ENCODE data around the gene ALPL. TPM values are rescaled to one million over a fixed set of nuclear protein-coding genes. Genes with fewer than 3 reads are reported as not detected.

ALPL gene
- total and polyA plus RNA-seq, 2 donors (not counting 1 experiment from before 2014, with no cell fraction given), result 1.3 to 3.6 TPM

- no peaks in the 10 kb centered on the region for H3K36me3 ChIP-seq (ENCODE audit: control insufficient read depth, insufficient read depth, low read length)
- H3K27me3 ChIP-seq (ENCODE audit: control insufficient read depth, insufficient read depth, low read length), result peaks cover 9% of the 10 kb centered on the region
Observed at GRCh38 chr1:21618059-21618458, 108.8 kb downstream of the ALPL start.

GRCh38 chr1:21618561-21619374 is 109.5 kb downstream of the ALPL start:
- no peak for DNase-seq (ENCODE audit: low read depth in 2 of 2)
- H3K9me3 ChIP-seq (ENCODE audit: control insufficient read depth, insufficient read depth, low read depth, low read length), result no peaks in the 10 kb centered on the region
- peaks cover 9% of the 10 kb centered on the region for H3K27me3 ChIP-seq (ENCODE audit: control insufficient read depth, insufficient read depth, low read length)
- H3K36me3 ChIP-seq (ENCODE audit: control insufficient read depth, insufficient read depth, low read length), result no peaks in the 10 kb centered on the region
- no peak overlapping the region for H3K4me2 ChIP-seq (ENCODE audit: extremely low read depth, insufficient read depth, low read length)
- no peak overlapping the region for H3K9ac ChIP-seq (ENCODE audit: insufficient read depth, low read length)
- H2AFZ ChIP-seq (ENCODE audit: low read length), result no peak overlapping the region
- H3K79me2 ChIP-seq (ENCODE audit: control insufficient read depth, insufficient read depth, low read length), result no peaks in the 10 kb centered on the region
- no peak overlapping the region for H3K4me3 ChIP-seq (replicated peaks in 1 of 4; ENCODE audit: control extremely low read depth in 1 of 4, insufficient read depth in 1 of 4, low read depth in 3 of 4, low read length in 4 of 4)
- no peaks in the 10 kb centered on the region for H4K20me1 ChIP-seq (ENCODE audit: control insufficient read depth, extremely low read depth, insufficient read depth, low read length)
- no peaks in the 10 kb centered on the region for H3K4me1 ChIP-seq (ENCODE audit: control insufficient read depth, extremely low read depth, insufficient read depth, low read length)
- TF ChIP-seq EZH2 (IDR thresholded peaks at IDR 0.05; ENCODE audit: low read length, missing control alignments), result no peak
- TF ChIP-seq CTCF (conservative IDR thresholded peaks at IDR 0.05 in 1 of 2, IDR thresholded peaks at IDR 0.05 in 1 of 2; ENCODE audit: low read depth in 1 of 2, low read length in 2 of 2), result no peak
- H3K27ac ChIP-seq (ENCODE audit: insufficient read depth, low read length), result no peak overlapping the region

More at GRCh38 chr1:21618059-21618458, 108.8 kb downstream of the ALPL start:
- Histone ChIP-seq H3K79me2 (ENCODE audit: control insufficient read depth, insufficient read depth, low read length) (no peaks in the 10 kb centered on the region), H3K9ac (ENCODE audit: insufficient read depth, low read length) (no peak overlapping the region), H4K20me1 (ENCODE audit: control insufficient read depth, extremely low read depth, insufficient read depth, low read length) (no peaks in the 10 kb centered on the region), H3K4me2 (ENCODE audit: extremely low read depth, insufficient read depth, low read length) (no peak overlapping the region), H3K27ac (ENCODE audit: insufficient read depth, low read length) (no peak overlapping the region), H3K4me3 (replicated peaks in 1 of 4; ENCODE audit: control extremely low read depth in 1 of 4, insufficient read depth in 1 of 4, low read depth in 3 of 4, low read length in 4 of 4) (no peak overlapping the region), H2AFZ (ENCODE audit: low read length) (no peak overlapping the region), H3K9me3 (ENCODE audit: control insufficient read depth, insufficient read depth, low read depth, low read length) (no peaks in the 10 kb centered on the region), H3K4me1 (ENCODE audit: control insufficient read depth, extremely low read depth, insufficient read depth, low read length) (no peaks in the 10 kb centered on the region)
- no peak for TF ChIP-seq EZH2 (IDR thresholded peaks at IDR 0.05; ENCODE audit: low read length, missing control alignments)
- TF ChIP-seq CTCF (conservative IDR thresholded peaks at IDR 0.05 in 1 of 2, IDR thresholded peaks at IDR 0.05 in 1 of 2; ENCODE audit: low read depth in 1 of 2, low read length in 2 of 2), result no peak
- no peak for DNase-seq (ENCODE audit: low read depth in 2 of 2)

GRCh38 chr1:21619375-21619947 is 110.2 kb downstream of the ALPL start:
- no peak overlapping the region for H3K4me3 ChIP-seq (replicated peaks in 1 of 4; ENCODE audit: control extremely low read depth in 1 of 4, insufficient read depth in 1 of 4, low read depth in 3 of 4, low read length in 4 of 4)
- H3K4me2 ChIP-seq (ENCODE audit: extremely low read depth, insufficient read depth, low read length), result no peak overlapping the region
- H4K20me1 ChIP-seq (ENCODE audit: control insufficient read depth, extremely low read depth, insufficient read depth, low read length), result no peaks in the 10 kb centered on the region
- no peaks in the 10 kb centered on the region for H3K4me1 ChIP-seq (ENCODE audit: control insufficient read depth, extremely low read depth, insufficient read depth, low read length)
- no peak for DNase-seq (ENCODE audit: low read depth in 2 of 2)
- H3K27ac ChIP-seq (ENCODE audit: insufficient read depth, low read length), result no peak overlapping the region
- peaks cover 9% of the 10 kb centered on the region for H3K27me3 ChIP-seq (ENCODE audit: control insufficient read depth, insufficient read depth, low read length)
- H3K79me2 ChIP-seq (ENCODE audit: control insufficient read depth, insufficient read depth, low read length), result no peaks in the 10 kb centered on the region
- TF ChIP-seq EZH2 (IDR thresholded peaks at IDR 0.05; ENCODE audit: low read length, missing control alignments), result no peak
- no peak for TF ChIP-seq CTCF (conservative IDR thresholded peaks at IDR 0.05 in 1 of 2, IDR thresholded peaks at IDR 0.05 in 1 of 2; ENCODE audit: low read depth in 1 of 2, low read length in 2 of 2)
- H2AFZ ChIP-seq (ENCODE audit: low read length), result no peak overlapping the region
- H3K9ac ChIP-seq (ENCODE audit: insufficient read depth, low read length), result no peak overlapping the region
- no peaks in the 10 kb centered on the region for H3K36me3 ChIP-seq (ENCODE audit: control insufficient read depth, insufficient read depth, low read length)
- no peaks in the 10 kb centered on the region for H3K9me3 ChIP-seq (ENCODE audit: control insufficient read depth, insufficient read depth, low read depth, low read length)

All from fibroblast of lung (primary cell).